H1 (cell line): ENCODE data around the gene MYH9. TPM values are rescaled to one million over a fixed set of nuclear protein-coding genes. Genes with fewer than 3 reads are reported as not detected.

Experiments
- CTCF ChIA-PET: fragments of 300-600 bp; sonication (Branson Sonifier 250); formaldehyde crosslinking; loops from one replicate; lab custom pipeline; 2021; ENCODE audit not compliant: partially characterized antibody; lab: Charles Lee
- POLR2A ChIA-PET: fragments of 300-600 bp; sonication (Branson Sonifier 250); formaldehyde crosslinking; loops from one replicate; lab custom pipeline; 2021; ENCODE audit warnings: inconsistent platforms; ENCODE audit not compliant: partially characterized antibody; lab: Charles Lee
- DNase-seq, 2 experiments: peaks; one replicate each; pipeline versions ENCODE4 v3.0.0 to v3.0.0-alpha.2; 2010 to 2022; ENCODE audit warnings: low spot score in 2 of 2, low read depth in 1 of 2, mixed read lengths in 1 of 2
- FAIRE-seq: peaks from 2 replicates; lab custom pipeline; 2011; peaks lifted over from hg19 to GRCh38; lab: Jason Lieb, UNC
- H2AFZ ChIP-seq: 2 replicates; pipeline ENCODE4 v1.8.1; 2012; ENCODE audit warnings: low read length, inconsistent platforms
- H2AK5ac ChIP-seq: 2 replicates; pipeline ENCODE4 v1.6.1; 2013; ENCODE audit warnings: low read depth, low read length
- H2BK120ac ChIP-seq: replicated peaks from 2 replicates; pipeline ENCODE3; 2013; ENCODE audit warnings: low read depth, low read length, inconsistent platforms
- H2BK12ac ChIP-seq: 2 replicates; pipeline ENCODE4 v1.6.1; 2013; ENCODE audit warnings: low read depth, low read length
- H2BK15ac ChIP-seq: 2 replicates; pipeline ENCODE4 v1.6.1; 2013; ENCODE audit warnings: low read length
- H2BK20ac ChIP-seq: 2 replicates; pipeline ENCODE4 v1.6.1; 2013; ENCODE audit warnings: low read length
- H2BK5ac ChIP-seq: 2 replicates; pipeline ENCODE4 v1.6.1; 2013; ENCODE audit warnings: low read depth, low read length
- H3K14ac ChIP-seq: 2 replicates; pipeline ENCODE4 v1.6.1; 2013; ENCODE audit warnings: inconsistent platforms; ENCODE audit not compliant: insufficient read length
- H3K18ac ChIP-seq: 2 replicates; pipeline ENCODE4 v1.6.1; 2013; ENCODE audit warnings: low read length; ENCODE audit errors: extremely low read depth
- H3K23ac ChIP-seq: 2 replicates; pipeline ENCODE4 v1.6.1; 2013; ENCODE audit warnings: inconsistent platforms; ENCODE audit not compliant: insufficient read length
- H3K23me2 ChIP-seq: 2 replicates; pipeline ENCODE4 v1.6.1; 2013; ENCODE audit warnings: low read depth, low read length
- H3K27ac ChIP-seq: 2 replicates; pipeline ENCODE4 v1.6.1; 2011; ENCODE audit warnings: low read depth, low read length, inconsistent platforms
- H3K27me3 ChIP-seq, 4 experiments: replicated peaks in 1 of 4; 1 replicate in 1 of 4; 2 replicates in 3 of 4; pipeline versions ENCODE4 v1.6.1 to v1.8.1; 2011 to 2013; ENCODE audit warnings: low read length in 3 of 4, mild to moderate bottlenecking in 3 of 4, inconsistent platforms in 2 of 4, mixed read lengths in 2 of 4, moderate library complexity in 1 of 4; ENCODE audit not compliant: control insufficient read depth in 3 of 4, insufficient read depth in 3 of 4; ENCODE audit errors: extremely low read depth in 1 of 4
- H3K36me3 ChIP-seq, 4 experiments: 2 replicates each; pipeline versions ENCODE4 v1.6.1 to v1.8.1; 2011 to 2013; ENCODE audit warnings: mild to moderate bottlenecking in 4 of 4, low read length in 3 of 4, moderate library complexity in 2 of 4, control low read depth in 1 of 4, inconsistent platforms in 1 of 4; ENCODE audit not compliant: insufficient read depth in 4 of 4, control insufficient read depth in 2 of 4
- H3K4ac ChIP-seq: replicated peaks from 2 replicates; pipeline ENCODE3; 2013; ENCODE audit warnings: low read length, low read depth, mixed read lengths, inconsistent platforms; ENCODE audit not compliant: insufficient read length
- H3K4me1 ChIP-seq, 4 experiments: replicated peaks in 1 of 4; 1 replicate in 1 of 4; 2 replicates in 3 of 4; pipeline versions ENCODE4 v1.6.1 to v1.8.1; 2011 to 2013; ENCODE audit warnings: low read length in 3 of 4, inconsistent platforms in 2 of 4, mixed read lengths in 1 of 4; ENCODE audit not compliant: insufficient read depth in 4 of 4, control insufficient read depth in 3 of 4
- H3K4me2 ChIP-seq, 2 experiments: 2 replicates each; pipeline versions ENCODE4 v1.6.1 to v1.8.1; 2011 to 2013; ENCODE audit warnings: low read depth in 2 of 2, low read length in 2 of 2, control low read depth in 1 of 2, inconsistent platforms in 1 of 2, mild to moderate bottlenecking in 1 of 2; ENCODE audit not compliant: insufficient read depth in 1 of 2
- H3K4me3 ChIP-seq, 4 experiments: fragments of 200-600, 300-600 bp in 1 of 4; sonication (generic), shearing (Covaris generic), sonication (Bioruptor Twin) in 1 of 4; 2 replicates each; pipeline versions ENCODE4 v1.5.1 to v1.8.1; 2011 to 2016; ENCODE audit warnings: low read length in 4 of 4, low read depth in 3 of 4, control low read depth in 2 of 4, inconsistent platforms in 2 of 4, mild to moderate bottlenecking in 2 of 4, mixed read lengths in 1 of 4, moderate library complexity in 1 of 4; ENCODE audit not compliant: insufficient read depth in 2 of 4; ENCODE audit errors: extremely low read depth in 1 of 4
- H3K56ac ChIP-seq: replicated peaks from 2 replicates; pipeline ENCODE3; 2013; ENCODE audit warnings: low read depth, mild to moderate bottlenecking, mixed read lengths, low read length, inconsistent platforms; ENCODE audit not compliant: insufficient read length
- H3K79me1 ChIP-seq: 2 replicates; pipeline ENCODE4 v1.6.1; 2013; ENCODE audit warnings: low read depth, low read length, control low read depth
- H3K79me2 ChIP-seq, 2 experiments: 2 replicates each; pipeline versions ENCODE4 v1.6.1 to v1.8.1; 2012 to 2013; ENCODE audit warnings: low read length in 2 of 2, mild to moderate bottlenecking in 2 of 2, inconsistent platforms in 1 of 2; ENCODE audit not compliant: insufficient read depth in 2 of 2, control insufficient read depth in 1 of 2
- H3K9ac ChIP-seq, 4 experiments: replicated peaks in 1 of 4; 1 replicate in 1 of 4; 2 replicates in 3 of 4; pipeline versions ENCODE4 v1.6.1 to v1.8.1; 2011 to 2013; ENCODE audit warnings: low read depth in 3 of 4, low read length in 3 of 4, control low read depth in 2 of 4, mild to moderate bottlenecking in 2 of 4, moderate library complexity in 2 of 4, inconsistent platforms in 1 of 4; ENCODE audit errors: extremely low read depth in 1 of 4
- H3K9me3 ChIP-seq, 2 experiments: 2 replicates each; pipeline versions ENCODE4 v1.6.1 to v1.8.1; 2012 to 2013; ENCODE audit warnings: mild to moderate bottlenecking in 2 of 2, moderate library complexity in 2 of 2, control low read depth in 1 of 2, inconsistent platforms in 1 of 2, low read depth in 1 of 2, low read length in 1 of 2, mixed read lengths in 1 of 2; ENCODE audit not compliant: insufficient read depth in 2 of 2
- H4K20me1 ChIP-seq, 2 experiments: replicated peaks in 1 of 2; 2 replicates each; pipeline versions ENCODE3 to v1.8.1; 2011 to 2013; ENCODE audit warnings: inconsistent platforms in 2 of 2, low read length in 2 of 2, mild to moderate bottlenecking in 1 of 2; ENCODE audit not compliant: insufficient read depth in 2 of 2, control insufficient read depth in 1 of 2
- H4K5ac ChIP-seq: 2 replicates; pipeline ENCODE4 v1.6.1; 2013; ENCODE audit warnings: low read length, low read depth, mixed read lengths, inconsistent platforms; ENCODE audit not compliant: insufficient read length
- H4K8ac ChIP-seq: 2 replicates; pipeline ENCODE4 v1.8.0; 2013; ENCODE audit warnings: mild to moderate bottlenecking, moderate library complexity, low read length, inconsistent platforms; ENCODE audit not compliant: insufficient read depth; ENCODE audit errors: extremely low read depth
- H4K91ac ChIP-seq: replicated peaks from 2 replicates; pipeline ENCODE3; 2013; ENCODE audit warnings: low read length, mixed read lengths, inconsistent platforms; ENCODE audit not compliant: insufficient read length
- POLR2A ChIP-seq, 2 experiments: IDR thresholded peaks; 1 replicate in 1 of 2; 2 replicates in 1 of 2; pipeline ENCODE4 v1.6.1; 2011; ENCODE audit warnings: low read depth in 2 of 2, low read length in 2 of 2, mild to moderate bottlenecking in 2 of 2; ENCODE audit errors: control extremely low read depth in 1 of 2
- SIRT6 ChIP-seq: IDR thresholded peaks from one replicate; pipeline ENCODE4 v1.7.1; 2012; ENCODE audit warnings: low read length, inconsistent platforms
- SIX5 ChIP-seq: IDR thresholded peaks from 2 replicates; pipeline ENCODE4 v1.6.1; 2011; ENCODE audit warnings: mild to moderate bottlenecking, low read depth, low read length
- SP4 ChIP-seq: IDR thresholded peaks from 2 replicates; pipeline ENCODE4 v1.6.1; 2012; ENCODE audit warnings: low read length, inconsistent platforms
- TAF1 ChIP-seq: IDR thresholded peaks from 2 replicates; pipeline ENCODE4 v1.6.1; 2011; ENCODE audit warnings: mild to moderate bottlenecking, low read depth, low read length
- WGBS, 2 experiments: shearing (Covaris generic) in 1 of 2; methylation state at CpG; one replicate each; pipeline versions ENCODE4 v1.1.6 to v1.1.7; 2013 to 2015; ENCODE audit warnings: low lambda C conversion rate in 2 of 2, mixed read lengths in 2 of 2, inconsistent platforms in 1 of 2, low coverage in 1 of 2, missing lambda C conversion rate in 1 of 2; ENCODE audit not compliant: insufficient replicate concordance in 2 of 2, insufficient coverage in 1 of 2, insufficient read length in 1 of 2; ENCODE audit errors: extremely low coverage in 1 of 2, missing lambda C conversion rate in 1 of 2; 5-methylcytosine and 5-hydroxymethylcytosine counted together
- polyA plus RNA-seq, 7 experiments: library from polyadenylated mRNA; depleted of rRNA in 3 of 7; stranded (reverse) in 5 of 7; unstranded in 2 of 7; fragments of >200 nt in 5 of 7; fragments of 200-250 nt in 2 of 7; gene quantifications; 1 replicate in 5 of 7; 2 replicates in 1 of 7; 4 replicates in 1 of 7; pipeline versions ENCODE4 v1.2.1 to v1.2.3, GENCODE V29; 2011 to 2013; ENCODE audit warnings: missing spikeins in 2 of 7, mixed read lengths in 2 of 7
- total RNA-seq: library from RNA; stranded (reverse); fragmentation: NEBNext Ultra II Directional; extraction: Animal tissue kit (Norgen Biotek cat#: 25700); gene quantifications from 2 replicates; pipeline ENCODE4 v1.2.1, GENCODE V29; 2021
- TF ChIP-seq, protein P1 (sequence below): IDR thresholded peaks from 2 replicates; pipeline ENCODE4 v1.6.1; 2011; ENCODE audit warnings: low read length, improper control_type of control experiment
- TF ChIP-seq, protein P2 (sequence below): IDR thresholded peaks from 2 replicates; pipeline ENCODE4 v1.6.1; 2012; ENCODE audit warnings: inconsistent platforms
- TF ChIP-seq, protein P3 (sequence below), 3 experiments: IDR thresholded peaks; 1 replicate in 2 of 3; 2 replicates in 1 of 3; pipeline versions ENCODE4 v1.5.1 to v1.6.1; 2011; ENCODE audit warnings: low read length in 3 of 3, mild to moderate bottlenecking in 3 of 3, inconsistent platforms in 2 of 3, low read depth in 1 of 3, moderate library complexity in 1 of 3; ENCODE audit not compliant: insufficient read depth in 1 of 3; ENCODE audit errors: control extremely low read depth in 1 of 3

Gene MYH9
- total and polyA plus RNA-seq, 2 of the 8 experiments (the other 6 are each of a cell fraction or from before 2014, with no cell fraction given) = 24.9 to 322 TPM

DNA sequence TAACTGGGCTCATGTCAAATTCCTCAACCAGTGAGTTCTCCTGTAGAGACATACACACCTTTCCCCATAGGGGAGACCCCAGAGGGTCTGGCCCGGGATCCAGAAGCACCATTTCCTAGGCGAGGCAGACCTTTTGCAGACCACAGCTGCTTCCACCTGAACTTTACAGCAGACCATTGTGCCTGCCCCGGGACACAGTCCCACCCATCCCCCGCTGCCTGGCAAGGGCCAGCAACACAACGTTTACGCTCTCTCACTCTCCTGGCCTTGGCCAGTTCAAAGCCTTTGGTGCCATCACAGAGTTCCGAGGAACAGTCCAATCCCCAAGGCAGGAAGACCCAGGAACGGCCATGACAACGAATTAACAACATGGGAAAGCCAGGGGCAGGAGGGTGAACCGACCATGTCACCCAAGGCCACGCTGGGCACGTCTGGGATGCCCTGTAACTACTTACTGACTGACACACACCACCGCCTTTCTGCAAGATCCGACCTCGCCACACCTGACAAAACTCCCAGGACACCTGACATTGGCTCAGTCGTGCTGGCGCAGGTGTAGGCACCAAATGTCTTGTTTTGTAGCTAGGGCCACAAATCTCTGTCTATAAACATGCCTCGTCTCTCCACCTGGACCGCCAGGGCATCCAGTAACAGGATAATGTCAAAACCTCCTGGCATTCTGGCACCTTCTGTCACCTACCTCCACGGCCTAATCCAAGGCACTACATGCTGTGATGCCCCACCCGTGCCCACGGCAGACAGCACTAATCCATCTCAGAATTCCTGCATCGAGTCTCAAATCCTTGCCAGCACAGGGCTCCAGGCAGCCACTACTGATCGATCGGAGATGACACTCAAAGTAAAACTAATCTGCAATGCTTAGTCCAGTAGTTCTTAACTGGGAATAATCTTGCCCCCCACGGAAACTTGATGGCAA is 51.3 kb downstream of the MYH9 start:
- POLR2A ChIA-PET = interaction anchor here (1.0 to 8.4 kb wide), 4 partner anchors 8 to 34 kb away, joined by 3 to 39 read pairs (median 3); no protein-coding TSS in a partner anchor
- Histone ChIP-seq H3K9me3 (no peaks in the 10 kb centered on the region), H4K20me1 (peaks cover 7 to 28% of the 10 kb centered on the region in 2 experiments), H2BK15ac (no peak overlapping the region; the same call in 1 of the 2 replicates), H3K36me3 (peaks cover 13 to 41% (median 34%) of the 10 kb centered on the region in 4 experiments), H2BK5ac (peak overlapping the region; percentile 36), H3K79me2 (peaks cover 0 to 80% of the 10 kb centered on the region in 2 experiments; a peak in 2 of 4 replicates), H4K5ac (no peak overlapping the region), H4K91ac (no peak overlapping the region), H2BK12ac (0 out of 2 replicates have a peak overlapping the region, but pooled peaks have one; percentile 11), H3K27me3 (no peaks in the 10 kb centered on the region), H3K23me2 (no peaks in the 10 kb centered on the region), H3K27ac (peak overlapping the region; percentile 25; the same call in 1 of the 2 replicates), H2AK5ac (no peak overlapping the region), H3K4me1 (peaks cover 4 to 34% (median 15%) of the 10 kb centered on the region in 4 experiments), H2AFZ (no peak overlapping the region), H3K4me3 (no peak overlapping the region), H2BK120ac (no peak overlapping the region), H3K56ac (no peak overlapping the region), H3K9ac (no peak overlapping the region), H4K8ac (no peak overlapping the region), H3K4ac (no peak overlapping the region), H3K79me1 (peaks cover 7% of the 10 kb centered on the region), H3K14ac (no peak overlapping the region), H2BK20ac (no peak overlapping the region), H3K18ac (no peak overlapping the region), H3K23ac (no peak overlapping the region), H3K4me2 (no peak overlapping the region)
- WGBS, 2 experiments = 89% methylated on average over 26 of the region's 26 CpGs; no CpG with 5 or more reads in 1 of the 2 experiments
- DNase-seq = no peak
- FAIRE-seq = no peak
- CTCF ChIA-PET = interaction anchor here (0.5 to 6.0 kb wide), 5 partner anchors 14 to 175 kb away, joined by 3 to 33 read pairs (median 3); no protein-coding TSS in a partner anchor
- TF ChIP-seq TAF1 = no peak
- TF ChIP-seq, protein P1, sequence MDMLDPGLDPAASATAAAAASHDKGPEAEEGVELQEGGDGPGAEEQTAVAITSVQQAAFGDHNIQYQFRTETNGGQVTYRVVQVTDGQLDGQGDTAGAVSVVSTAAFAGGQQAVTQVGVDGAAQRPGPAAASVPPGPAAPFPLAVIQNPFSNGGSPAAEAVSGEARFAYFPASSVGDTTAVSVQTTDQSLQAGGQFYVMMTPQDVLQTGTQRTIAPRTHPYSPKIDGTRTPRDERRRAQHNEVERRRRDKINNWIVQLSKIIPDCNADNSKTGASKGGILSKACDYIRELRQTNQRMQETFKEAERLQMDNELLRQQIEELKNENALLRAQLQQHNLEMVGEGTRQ = no peak
- TF ChIP-seq, protein P2, sequence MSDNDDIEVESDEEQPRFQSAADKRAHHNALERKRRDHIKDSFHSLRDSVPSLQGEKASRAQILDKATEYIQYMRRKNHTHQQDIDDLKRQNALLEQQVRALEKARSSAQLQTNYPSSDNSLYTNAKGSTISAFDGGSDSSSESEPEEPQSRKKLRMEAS = no peak
- TF ChIP-seq SP4 = no peak
- TF ChIP-seq, protein P3, sequence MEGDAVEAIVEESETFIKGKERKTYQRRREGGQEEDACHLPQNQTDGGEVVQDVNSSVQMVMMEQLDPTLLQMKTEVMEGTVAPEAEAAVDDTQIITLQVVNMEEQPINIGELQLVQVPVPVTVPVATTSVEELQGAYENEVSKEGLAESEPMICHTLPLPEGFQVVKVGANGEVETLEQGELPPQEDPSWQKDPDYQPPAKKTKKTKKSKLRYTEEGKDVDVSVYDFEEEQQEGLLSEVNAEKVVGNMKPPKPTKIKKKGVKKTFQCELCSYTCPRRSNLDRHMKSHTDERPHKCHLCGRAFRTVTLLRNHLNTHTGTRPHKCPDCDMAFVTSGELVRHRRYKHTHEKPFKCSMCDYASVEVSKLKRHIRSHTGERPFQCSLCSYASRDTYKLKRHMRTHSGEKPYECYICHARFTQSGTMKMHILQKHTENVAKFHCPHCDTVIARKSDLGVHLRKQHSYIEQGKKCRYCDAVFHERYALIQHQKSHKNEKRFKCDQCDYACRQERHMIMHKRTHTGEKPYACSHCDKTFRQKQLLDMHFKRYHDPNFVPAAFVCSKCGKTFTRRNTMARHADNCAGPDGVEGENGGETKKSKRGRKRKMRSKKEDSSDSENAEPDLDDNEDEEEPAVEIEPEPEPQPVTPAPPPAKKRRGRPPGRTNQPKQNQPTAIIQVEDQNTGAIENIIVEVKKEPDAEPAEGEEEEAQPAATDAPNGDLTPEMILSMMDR (IDR thresholded peaks at IDR 0.05; ENCODE audit: control extremely low read depth in 1 of 3, insufficient read depth in 1 of 3, low read depth in 1 of 3, low read length in 3 of 3) = no peak
- no peak for TF ChIP-seq SIRT6
- no peak for TF ChIP-seq POLR2A (IDR thresholded peaks at IDR 0.05; ENCODE audit: control extremely low read depth in 1 of 2, low read depth in 2 of 2, low read length in 2 of 2)
- no peak for TF ChIP-seq SIX5
